ENCODE measurements around the gene GTF2F1. TPM values are rescaled to one million over a fixed set of nuclear protein-coding genes. Genes with fewer than 3 reads are reported as not detected.

GTF2F1 gene
- total RNA-seq, 1 donor from 2014 or later: 62.0 TPM

GRCh38 chr19:6415591-6416190 is 22.7 kb upstream of the GTF2F1 start:
- H3K27me3 Mint-ChIP-seq (ENCODE audit: unreplicated experiment): no peaks in the 10 kb centered on the region
- no peak overlapping the region for H3K4me3 Mint-ChIP-seq (ENCODE audit: unreplicated experiment)
- no peak for DNase-seq (ENCODE audit: extremely low spot score, unreplicated experiment)
- H3K36me3 Mint-ChIP-seq (ENCODE audit: unreplicated experiment): peaks cover 28% of the 10 kb centered on the region
- no peak for TF ChIP-seq CTCF (IDR thresholded peaks at IDR 0.05)
- no peaks in the 10 kb centered on the region for H3K9me3 Mint-ChIP-seq (ENCODE audit: unreplicated experiment)
- no peaks in the 10 kb centered on the region for H3K4me1 Mint-ChIP-seq (ENCODE audit: unreplicated experiment)
- H3K27ac Mint-ChIP-seq (ENCODE audit: unreplicated experiment): no peak overlapping the region

GRCh38 chr19:6414793-6415590 is 22.0 kb upstream of the GTF2F1 start:
- no peak overlapping the region for H3K27ac Mint-ChIP-seq (ENCODE audit: unreplicated experiment)
- H3K4me3 Mint-ChIP-seq (ENCODE audit: unreplicated experiment): no peak overlapping the region
- no peak for DNase-seq (ENCODE audit: extremely low spot score, unreplicated experiment)
- peaks cover 24% of the 10 kb centered on the region for H3K36me3 Mint-ChIP-seq (ENCODE audit: unreplicated experiment)
- TF ChIP-seq CTCF (IDR thresholded peaks at IDR 0.05): no peak
- H3K4me1 Mint-ChIP-seq (ENCODE audit: unreplicated experiment): no peaks in the 10 kb centered on the region
- no peaks in the 10 kb centered on the region for H3K27me3 Mint-ChIP-seq (ENCODE audit: unreplicated experiment)
- no peaks in the 10 kb centered on the region for H3K9me3 Mint-ChIP-seq (ENCODE audit: unreplicated experiment)

GRCh38 chr19:6413721-6414643 is 21.0 kb upstream of the GTF2F1 start:
- H3K27ac Mint-ChIP-seq (ENCODE audit: unreplicated experiment): no peak overlapping the region
- H3K36me3 Mint-ChIP-seq (ENCODE audit: unreplicated experiment): peaks cover 23% of the 10 kb centered on the region
- no peaks in the 10 kb centered on the region for H3K9me3 Mint-ChIP-seq (ENCODE audit: unreplicated experiment)
- H3K4me3 Mint-ChIP-seq (ENCODE audit: unreplicated experiment): no peak overlapping the region
- DNase-seq (ENCODE audit: extremely low spot score, unreplicated experiment): no peak
- TF ChIP-seq CTCF (IDR thresholded peaks at IDR 0.05): no peak
- H3K4me1 Mint-ChIP-seq (ENCODE audit: unreplicated experiment): no peaks in the 10 kb centered on the region
- no peaks in the 10 kb centered on the region for H3K27me3 Mint-ChIP-seq (ENCODE audit: unreplicated experiment)

- H3K36me3 Mint-ChIP-seq (ENCODE audit: unreplicated experiment): peaks cover 19% of the 10 kb centered on the region
- H3K27me3 Mint-ChIP-seq (ENCODE audit: unreplicated experiment): no peaks in the 10 kb centered on the region
- no peaks in the 10 kb centered on the region for H3K4me1 Mint-ChIP-seq (ENCODE audit: unreplicated experiment)
- no peak for TF ChIP-seq CTCF (IDR thresholded peaks at IDR 0.05)
- H3K27ac Mint-ChIP-seq (ENCODE audit: unreplicated experiment): no peak overlapping the region
- no peaks in the 10 kb centered on the region for H3K9me3 Mint-ChIP-seq (ENCODE audit: unreplicated experiment)
- H3K4me3 Mint-ChIP-seq (ENCODE audit: unreplicated experiment): no peak overlapping the region
- DNase-seq (ENCODE audit: extremely low spot score, unreplicated experiment): no peak
Observed at GRCh38 chr19:6413291-6413690, 20.3 kb upstream of the GTF2F1 start.

Measured in osteocyte (in vitro differentiated cells).